MM.1S (cell line): ENCODE results near the gene DPY19L1.

Experiments used
- DNase-seq: peaks from one replicate; pipeline ENCODE4 v3.0.0-alpha.2; 2015
- H2AFZ ChIP-seq: fragments of 300-600 bp; sonication (generic); 2 replicates; pipeline ENCODE4 v1.6.0; 2016; ENCODE audit warnings: antibody characterized with exemption, low read length
- H3F3A ChIP-seq: fragments of 300-600 bp; sonication (generic); 2 replicates; pipeline ENCODE4 v1.6.1; 2016; ENCODE audit warnings: mild to moderate bottlenecking, antibody characterized with exemption, low read length, moderate library complexity, mixed read lengths; ENCODE audit not compliant: insufficient read depth
- H3K27ac ChIP-seq: fragments of 300-600 bp; sonication (generic); 2 replicates; pipeline ENCODE4 v1.5.1; 2016; ENCODE audit warnings: mild to moderate bottlenecking, low read length
- H3K27me3 ChIP-seq: fragments of 300-600 bp; sonication (generic); replicated peaks from 2 replicates; pipeline ENCODE4 v1.6.0; 2016; ENCODE audit warnings: low read length; ENCODE audit not compliant: insufficient read depth
- H3K36me3 ChIP-seq: fragments of 300-600 bp; sonication (generic); replicated peaks from 2 replicates; pipeline ENCODE4 v1.6.1; 2016; ENCODE audit warnings: mild to moderate bottlenecking, low read length, mixed read lengths; ENCODE audit not compliant: insufficient read depth
- H3K4me1 ChIP-seq: fragments of 300-600 bp; sonication (generic); 2 replicates; pipeline ENCODE4 v1.6.1; 2016; ENCODE audit warnings: low read length, mixed read lengths
- H3K4me2 ChIP-seq: fragments of 300-600 bp; sonication (generic); 2 replicates; pipeline ENCODE4 v1.6.0; 2016; ENCODE audit warnings: low read depth, low read length
- H3K4me3 ChIP-seq: fragments of 300-600 bp; sonication (generic); 2 replicates; pipeline ENCODE4 v1.5.1; 2016; ENCODE audit warnings: low read length, mixed read lengths
- H3K79me2 ChIP-seq: fragments of 300-600 bp; sonication (generic); 2 replicates; pipeline ENCODE4 v1.6.1; 2016; ENCODE audit warnings: mixed run types, low read length, mixed read lengths
- H3K9ac ChIP-seq: fragments of 300-600 bp; sonication (generic); 2 replicates; pipeline ENCODE4 v1.6.1; 2016; ENCODE audit warnings: low read length, mixed read lengths
- H3K9me2 ChIP-seq: fragments of 300-600 bp; sonication (generic); replicated peaks from 2 replicates; pipeline ENCODE4 v1.6.1; 2016; ENCODE audit warnings: mild to moderate bottlenecking, low read length, mixed read lengths; ENCODE audit not compliant: insufficient read depth
- H3K9me3 ChIP-seq: fragments of 300-600 bp; sonication (generic); replicated peaks from 2 replicates; pipeline ENCODE4 v1.6.1; 2016; ENCODE audit warnings: mild to moderate bottlenecking, low read length, mixed read lengths; ENCODE audit not compliant: insufficient read depth
- H4K20me1 ChIP-seq: fragments of 300-600 bp; sonication (generic); 2 replicates; pipeline ENCODE4 v1.6.1; 2016; ENCODE audit warnings: mild to moderate bottlenecking, low read length, moderate library complexity, mixed read lengths; ENCODE audit not compliant: insufficient read depth
- CTCF ChIP-seq: fragments of 300-600 bp; sonication (generic); IDR thresholded peaks from 2 replicates; pipeline ENCODE4 v1.5.1; 2016; ENCODE audit warnings: antibody characterized with exemption, low read length, mixed read lengths
- EZH2 ChIP-seq: fragments of 300-600 bp; sonication (generic); optimal IDR thresholded peaks from 2 replicates; pipeline ENCODE3; 2017; ENCODE audit warnings: low read depth, mild to moderate bottlenecking, antibody characterized with exemption, low read length, mixed read lengths
- EZH2phosphoT487 ChIP-seq: fragments of 300-600 bp; sonication (generic); IDR thresholded peaks from 2 replicates; pipeline ENCODE4 v1.6.1; 2018; ENCODE audit warnings: antibody characterized with exemption, low read length

DPY19L1 gene

DNA sequence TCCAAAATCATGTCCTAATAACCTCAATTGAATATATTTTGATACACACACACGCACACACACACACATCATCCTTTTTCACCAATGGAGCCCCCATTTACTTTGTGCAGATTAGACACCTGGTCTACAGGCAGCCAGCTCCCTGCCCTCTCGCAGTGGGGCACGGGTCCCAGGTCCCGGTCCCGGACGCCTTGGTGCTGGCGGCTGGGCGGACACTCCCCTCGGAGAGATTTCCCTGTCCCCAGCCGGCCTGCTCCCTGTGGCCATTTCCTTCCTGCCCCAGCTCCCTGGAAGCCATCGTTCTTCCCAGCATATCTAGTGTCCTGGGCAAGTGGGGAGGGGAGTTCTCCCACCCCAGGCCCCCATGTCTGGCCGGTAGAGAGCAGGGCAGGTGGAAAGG is 14.6 kb downstream of the DPY19L1 start:
- H3K4me3 ChIP-seq: peak overlapping the region; percentile 48
- peaks cover 91% of the 10 kb centered on the region for H3K79me2 ChIP-seq
- no peaks in the 10 kb centered on the region for H4K20me1 ChIP-seq
- H3K4me1 ChIP-seq: peaks cover 35% of the 10 kb centered on the region
- peak overlapping the region; percentile 87 for H3K4me2 ChIP-seq
- DNase-seq: no peak
- peaks cover 23% of the 10 kb centered on the region for H3F3A ChIP-seq
- no peaks in the 10 kb centered on the region for H3K36me3 ChIP-seq
- H3K9ac ChIP-seq: peak overlapping the region; percentile 69
- H2AFZ ChIP-seq: no peak overlapping the region; the same call in 1 of the 2 replicates
- no peaks in the 10 kb centered on the region for H3K9me2 ChIP-seq
- H3K27me3 ChIP-seq: no peaks in the 10 kb centered on the region
- peak overlapping the region; percentile 93 for H3K27ac ChIP-seq
- TF ChIP-seq EZH2 (no peak), EZH2phosphoT487 (no peak), CTCF (no peak)
- no peaks in the 10 kb centered on the region for H3K9me3 ChIP-seq

DNA sequence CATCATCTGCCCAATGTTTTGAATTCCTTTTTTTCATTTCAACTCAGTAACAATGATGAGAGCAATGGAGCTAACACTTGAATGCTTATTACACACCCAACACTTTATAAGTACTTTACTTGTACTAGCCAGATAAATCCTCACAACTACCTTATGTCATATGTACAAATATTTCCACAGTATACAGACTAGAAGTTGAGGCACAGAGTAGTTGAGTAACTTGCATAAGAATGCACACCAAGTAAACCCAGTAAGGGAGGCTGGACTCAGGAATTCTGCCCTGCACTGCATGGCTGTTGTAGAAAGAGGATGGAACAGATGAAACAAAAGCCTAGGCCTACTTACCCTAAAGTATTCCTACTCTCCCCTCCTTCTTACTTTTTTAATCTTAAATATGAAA is 15.8 kb downstream of the DPY19L1 start:
- Histone ChIP-seq H3K27me3 (no peaks in the 10 kb centered on the region), H3F3A (peaks cover 23% of the 10 kb centered on the region), H4K20me1 (no peaks in the 10 kb centered on the region), H3K4me3 (no peak overlapping the region), H3K9me2 (no peaks in the 10 kb centered on the region), H3K9me3 (no peaks in the 10 kb centered on the region), H2AFZ (no peak overlapping the region), H3K36me3 (no peaks in the 10 kb centered on the region), H3K4me1 (peaks cover 33% of the 10 kb centered on the region), H3K27ac (no peak overlapping the region), H3K4me2 (no peak overlapping the region), H3K9ac (no peak overlapping the region), H3K79me2 (peaks cover 79% of the 10 kb centered on the region)
- no peak for DNase-seq
- TF ChIP-seq EZH2phosphoT487 (no peak), CTCF (no peak), EZH2 (no peak)

DNA sequence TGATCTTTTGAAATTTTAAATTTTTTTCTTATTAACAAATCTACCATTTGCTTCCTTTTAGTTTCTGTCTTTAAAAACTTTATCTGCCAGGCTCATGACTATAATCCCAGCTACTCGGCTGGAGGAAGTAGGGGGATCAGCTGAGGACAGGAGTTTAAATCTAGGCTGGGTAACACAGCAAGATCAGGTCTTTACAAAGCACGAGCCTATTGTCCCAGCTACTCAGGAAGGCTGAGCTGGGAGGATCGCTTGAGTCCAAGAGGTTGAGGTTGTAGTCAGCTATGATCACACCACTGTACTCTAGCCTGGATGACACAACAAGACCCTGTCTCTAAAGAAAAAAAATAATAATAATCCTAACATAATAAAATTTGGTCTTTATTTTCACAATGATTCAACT is 17.5 kb downstream of the DPY19L1 start:
- no peak for TF ChIP-seq EZH2phosphoT487
- no peak for TF ChIP-seq CTCF
- TF ChIP-seq EZH2: no peak
- peaks cover 17% of the 10 kb centered on the region for H3K4me1 ChIP-seq
- no peak overlapping the region for H3K27ac ChIP-seq
- no peaks in the 10 kb centered on the region for H3K9me3 ChIP-seq
- peaks cover 63% of the 10 kb centered on the region for H3K79me2 ChIP-seq
- no peak overlapping the region for H3K9ac ChIP-seq
- H3F3A ChIP-seq: peaks cover 19% of the 10 kb centered on the region
- H3K27me3 ChIP-seq: no peaks in the 10 kb centered on the region
- H3K9me2 ChIP-seq: no peaks in the 10 kb centered on the region
- no peak for DNase-seq
- no peaks in the 10 kb centered on the region for H4K20me1 ChIP-seq
- H3K4me3 ChIP-seq: no peak overlapping the region
- H3K4me2 ChIP-seq: no peak overlapping the region
- no peaks in the 10 kb centered on the region for H3K36me3 ChIP-seq
- no peak overlapping the region for H2AFZ ChIP-seq
